BE2C (cell line): Measurements from ENCODE around the gene MR1.
A peak's percentile ranks its signal among the peaks of the same experiment; 100 is the strongest.

Experiments used
- DNase-seq: peaks from one replicate; pipeline ENCODE4 v3.0.0-alpha.2; 2020
- H3K27me3 ChIP-seq: fragments of 250-450 bp; sonication (Bioruptor Pico); 2 replicates; pipeline ENCODE4 v1.5.1; 2020; ENCODE audit warnings: mild to moderate bottlenecking
- H3K36me3 ChIP-seq: fragments of 250-450 bp; sonication (Bioruptor Pico); 2 replicates; pipeline ENCODE4 v1.5.1; 2020; ENCODE audit warnings: mild to moderate bottlenecking
- H3K4me1 ChIP-seq: fragments of 250-450 bp; sonication (Bioruptor Pico); 2 replicates; pipeline ENCODE4 v1.5.1; 2020
- H3K4me3 ChIP-seq: 2 replicates; pipeline ENCODE4 v1.5.1; 2011; ENCODE audit warnings: low read depth, low read length
- H3K9me3 ChIP-seq: fragments of 250-450 bp; sonication (Bioruptor Pico); 2 replicates; pipeline ENCODE4 v1.5.1; 2020
- CTCF ChIP-seq: IDR thresholded peaks from 2 replicates; pipeline ENCODE4 v1.5.1; 2012; ENCODE audit warnings: mild to moderate bottlenecking, low read depth, low read length

The MR1 gene

GRCh38 chr1:181094416-181095212 is 60.8 kb downstream of the MR1 start:
- no peaks in the 10 kb centered on the region for H3K9me3 ChIP-seq
- no peaks in the 10 kb centered on the region for H3K27me3 ChIP-seq
- peaks cover 45% of the 10 kb centered on the region for H3K4me1 ChIP-seq
- no peaks in the 10 kb centered on the region for H3K36me3 ChIP-seq
- no peak for TF ChIP-seq CTCF
- DNase-seq: peak; percentile 54
- H3K4me3 ChIP-seq: no peak overlapping the region

GRCh38 chr1:181095260-181095659 is 61.5 kb downstream of the MR1 start:
- Histone ChIP-seq H3K4me1 (peaks cover 51% of the 10 kb centered on the region), H3K36me3 (no peaks in the 10 kb centered on the region), H3K9me3 (no peaks in the 10 kb centered on the region), H3K27me3 (no peaks in the 10 kb centered on the region), H3K4me3 (no peak overlapping the region)
- no peak for DNase-seq
- no peak for TF ChIP-seq CTCF

GRCh38 chr1:181095763-181096184 is 62.0 kb downstream of the MR1 start:
- H3K27me3 ChIP-seq: no peaks in the 10 kb centered on the region
- H3K36me3 ChIP-seq: no peaks in the 10 kb centered on the region
- no peak for DNase-seq
- peak overlapping the region; percentile 29 for H3K4me3 ChIP-seq
- peaks cover 54% of the 10 kb centered on the region for H3K4me1 ChIP-seq
- no peaks in the 10 kb centered on the region for H3K9me3 ChIP-seq
- TF ChIP-seq CTCF: no peak

- peaks cover 57% of the 10 kb centered on the region for H3K4me1 ChIP-seq
- no peaks in the 10 kb centered on the region for H3K9me3 ChIP-seq
- H3K36me3 ChIP-seq: no peaks in the 10 kb centered on the region
- H3K27me3 ChIP-seq: no peaks in the 10 kb centered on the region
- DNase-seq: peak; percentile 71
- 0 out of 2 replicates have a peak overlapping the region, but pooled peaks have one; percentile 4 for H3K4me3 ChIP-seq
- no peak for TF ChIP-seq CTCF
These were observed 63.5 kb downstream of the MR1 start for GRCh38 chr1:181097242-181097641.

- no peak for DNase-seq
- Histone ChIP-seq H3K9me3 (no peaks in the 10 kb centered on the region), H3K27me3 (no peaks in the 10 kb centered on the region), H3K36me3 (no peaks in the 10 kb centered on the region), H3K4me1 (peaks cover 56% of the 10 kb centered on the region), H3K4me3 (no peak overlapping the region)
- no peak for TF ChIP-seq CTCF
These were observed 65.6 kb downstream of the MR1 start for GRCh38 chr1:181099152-181100014.
